Astrocyte (in vitro differentiated cells and primary cell): ENCODE measurements around the gene IPO4.

ENCODE experiments used
- CTCF ChIP-seq: IDR thresholded peaks from 2 replicates; pipeline ENCODE4 v1.5.1; 2011; ENCODE audit warnings: low read depth, mild to moderate bottlenecking, inconsistent platforms, low read length, moderate library complexity; ENCODE audit not compliant: insufficient read depth
- EZH2 ChIP-seq: IDR thresholded peaks from 2 replicates; pipeline ENCODE4 v1.6.1; 2012; ENCODE audit warnings: mild to moderate bottlenecking, low read length, inconsistent platforms; ENCODE audit not compliant: insufficient read depth

- TF ChIP-seq CTCF: no peak
- no peak for TF ChIP-seq EZH2
These were observed 5.6 kb downstream of the IPO4 start for GRCh38 chr14:24183014-24183481.
